Naive thymus-derived CD8-positive, alpha-beta T cell (primary cell): Measurements from ENCODE around the gene RIOK3. TPM values are rescaled to one million over a fixed set of nuclear protein-coding genes. Genes with fewer than 3 reads are reported as not detected.

Experiments
- ATAC-seq, 2 donors: fragments of 150-1000 bp; cut with Tn5 transposase in 1 of 2; sonication (Bioruptor Pico), chemical (Tn5 transposase) in 1 of 2; 1 replicate in 1 of 2; 2 replicates in 1 of 2; pipeline ENCODE4 v1.10.0; 2021; ENCODE audit warnings: mild to moderate bottlenecking in 2 of 2, moderate library complexity in 2 of 2
- POLR2A ChIA-PET: fragments of 350-600 bp; sonication (Branson Sonifier 250); formaldehyde crosslinking; loops from one replicate; lab custom pipeline; 2021; ENCODE audit warnings: antibody characterized with exemption; lab: Charles Lee
- DNase-seq, 10 donors: peaks; one replicate each; pipeline versions ENCODE4 v3.0.0 to v3.0.0-alpha.2; 2020 to 2022
- H3K27ac Mint-ChIP-seq, 10 donors: one replicate each; pipeline ENCODE4 v1.8.0; 2020 to 2022; ENCODE audit warnings: mild to moderate bottlenecking in 10 of 10, mixed read lengths in 10 of 10, moderate library complexity in 4 of 10, inconsistent platforms in 1 of 10
- H3K27me3 Mint-ChIP-seq, 5 donors: one replicate each; pipeline ENCODE4 v1.8.0; 2021 to 2022; ENCODE audit warnings: mixed read lengths in 5 of 5
- H3K36me3 Mint-ChIP-seq, 3 donors: one replicate each; pipeline ENCODE4 v1.8.0; 2020 to 2022; ENCODE audit warnings: mixed read lengths in 3 of 3, mild to moderate bottlenecking in 2 of 3, inconsistent platforms in 1 of 3
- H3K4me1 Mint-ChIP-seq, 4 donors: one replicate each; pipeline ENCODE4 v1.8.0; 2021 to 2022; ENCODE audit warnings: mixed read lengths in 4 of 4
- H3K4me3 Mint-ChIP-seq, 10 donors: one replicate each; pipeline ENCODE4 v1.8.0; 2020 to 2022; ENCODE audit warnings: mild to moderate bottlenecking in 10 of 10, mixed read lengths in 10 of 10, moderate library complexity in 6 of 10, inconsistent platforms in 1 of 10
- H3K9me3 Mint-ChIP-seq, 9 donors: one replicate each; pipeline ENCODE4 v1.8.0; 2020 to 2022; ENCODE audit warnings: mixed read lengths in 9 of 9, mild to moderate bottlenecking in 3 of 9, inconsistent platforms in 1 of 9, moderate library complexity in 1 of 9
- polyA plus RNA-seq, 3 donors: library from polyadenylated mRNA; unstranded; fragments of 300-500 nt; fragmentation: Illumina TruSeq; gene quantifications; one replicate each; pipeline ENCODE4 v1.2.3, GENCODE V29; 2021
- total RNA-seq, 8 experiments: library from RNA in 2 of 8; stranded (reverse) in 2 of 8; gene quantifications; one replicate each; pipeline ENCODE4 v1.2.3 and lab custom pipeline; 2021 to 2026

Gene RIOK3
- total and polyA plus RNA-seq, 5 experiments from 2014 or later: 19.2 to 79.6 (median 27.7) TPM

GRCh38 chr18:23453680-23454058 is 582 bp downstream of the RIOK3 start:
- no peaks in the 10 kb centered on the region for H3K9me3 Mint-ChIP-seq
- H3K4me3 Mint-ChIP-seq: peak overlapping the region; percentile 92 to 100 (median 99)
- POLR2A ChIA-PET: interaction anchor here (0.8 to 2.4 kb wide), 7 partner anchors 10 to 685 kb away, joined by 3 to 11 read pairs (median 6); partner anchors contain the start of gene RMC1
- DNase-seq (peak in 1 of 10 donors; percentile 3), ATAC-seq (peak; percentile 48 to 67)
- H3K27me3 Mint-ChIP-seq: no peaks in the 10 kb centered on the region
- H3K27ac Mint-ChIP-seq: peak overlapping the region; percentile 92 to 99 (median 96)
- peaks cover 20 to 57% (median 49%) of the 10 kb centered on the region in 4 donors for H3K4me1 Mint-ChIP-seq
- H3K36me3 Mint-ChIP-seq: peaks cover 0 to 17% (median 0%) of the 10 kb centered on the region in 3 donors

GRCh38 chr18:23456835-23457234 is 3.7 kb downstream of the RIOK3 start:
- Mint-ChIP-seq H3K27ac (peak overlapping the region in 3 of 10 donors; percentile 18 to 69 (median 33)), H3K4me1 (peaks cover 37 to 86% (median 77%) of the 10 kb centered on the region in 4 donors), H3K4me3 (peak overlapping the region in 8 of 10 donors; percentile 6 to 73 (median 34)), H3K27me3 (no peaks in the 10 kb centered on the region), H3K36me3 (peaks cover 0 to 38% (median 2%) of the 10 kb centered on the region in 3 donors), H3K9me3 (no peaks in the 10 kb centered on the region)
- no peak for DNase-seq
- POLR2A ChIA-PET: no interaction called here
- ATAC-seq: no peak

GRCh38 chr18:23458830-23459529 is 5.9 kb downstream of the RIOK3 start:
- Mint-ChIP-seq H3K4me3 (peak overlapping the region in 9 of 10 donors; percentile 20 to 72 (median 48)), H3K27me3 (no peaks in the 10 kb centered on the region), H3K27ac (peak overlapping the region in 5 of 10 donors; percentile 5 to 69 (median 22)), H3K4me1 (peaks cover 37 to 77% (median 72%) of the 10 kb centered on the region in 4 donors), H3K36me3 (peaks cover 0 to 58% (median 4%) of the 10 kb centered on the region in 3 donors), H3K9me3 (no peaks in the 10 kb centered on the region)
- no peak for DNase-seq
- POLR2A ChIA-PET: interaction anchor here (1.0 kb wide), 1 partner anchor 12 kb away, joined by 3 read pairs; no protein-coding TSS in a partner anchor
- no peak for ATAC-seq

GRCh38 chr18:23459530-23459921 is 6.4 kb downstream of the RIOK3 start:
- peak overlapping the region in 7 of 10 donors; percentile 22 to 65 (median 24) for H3K4me3 Mint-ChIP-seq

GRCh38 chr18:23460285-23461273 is 7.5 kb downstream of the RIOK3 start:
- peaks cover 0 to 69% (median 5%) of the 10 kb centered on the region in 3 donors for H3K36me3 Mint-ChIP-seq
- POLR2A ChIA-PET: interaction anchor here (1.0 kb wide), 1 partner anchor 11 kb away, joined by 3 read pairs; no protein-coding TSS in a partner anchor
- H3K4me3 Mint-ChIP-seq: peak overlapping the region in 5 of 10 donors; percentile 14 to 37 (median 24)
- DNase-seq (no peak), ATAC-seq (no peak)
- no peaks in the 10 kb centered on the region for H3K27me3 Mint-ChIP-seq
- H3K27ac Mint-ChIP-seq: peak overlapping the region in 8 of 10 donors; percentile 10 to 76 (median 46)
- H3K9me3 Mint-ChIP-seq: no peaks in the 10 kb centered on the region
- H3K4me1 Mint-ChIP-seq: peaks cover 35 to 63% (median 58%) of the 10 kb centered on the region in 4 donors

More at GRCh38 chr18:23459530-23459921, 6.4 kb downstream of the RIOK3 start:
- Mint-ChIP-seq H3K27ac (peak overlapping the region in 6 of 10 donors; percentile 11 to 58 (median 32)), H3K36me3 (peaks cover 0 to 64% (median 5%) of the 10 kb centered on the region in 3 donors), H3K4me1 (peaks cover 37 to 71% (median 67%) of the 10 kb centered on the region in 4 donors), H3K9me3 (no peaks in the 10 kb centered on the region), H3K27me3 (no peaks in the 10 kb centered on the region)
- ATAC-seq (no peak), DNase-seq (no peak)
- POLR2A ChIA-PET: interaction anchor here (1.0 kb wide), 1 partner anchor 12 kb away, joined by 3 read pairs; no protein-coding TSS in a partner anchor

GRCh38 chr18:23462876-23463275 is 9.8 kb downstream of the RIOK3 start:
- Mint-ChIP-seq H3K4me3 (no peak overlapping the region), H3K36me3 (peaks cover 0 to 79% (median 12%) of the 10 kb centered on the region in 3 donors), H3K27me3 (no peaks in the 10 kb centered on the region), H3K9me3 (no peaks in the 10 kb centered on the region), H3K4me1 (peaks cover 29 to 46% (median 45%) of the 10 kb centered on the region in 4 donors), H3K27ac (no peak overlapping the region)
- DNase-seq: no peak
- POLR2A ChIA-PET: no interaction called here
- no peak for ATAC-seq

GRCh38 chr18:23468753-23469459 is 15.8 kb downstream of the RIOK3 start:
- no peak for DNase-seq
- Mint-ChIP-seq H3K9me3 (no peaks in the 10 kb centered on the region), H3K4me3 (no peak overlapping the region), H3K4me1 (peaks cover 0 to 3% (median 1%) of the 10 kb centered on the region in 4 donors), H3K36me3 (peaks cover 0 to 46% (median 21%) of the 10 kb centered on the region in 3 donors), H3K27me3 (no peaks in the 10 kb centered on the region), H3K27ac (peak overlapping the region in 1 of 10 donors; percentile 11)
- ATAC-seq: no peak
- POLR2A ChIA-PET: interaction anchor here (0.7 kb wide), 1 partner anchor 27 kb away, joined by 5 read pairs; no protein-coding TSS in a partner anchor

- ATAC-seq (no peak), DNase-seq (no peak)
- Mint-ChIP-seq H3K36me3 (peaks cover 0 to 49% (median 25%) of the 10 kb centered on the region in 3 donors), H3K4me3 (no peak overlapping the region), H3K4me1 (peaks cover 0 to 6% (median 2%) of the 10 kb centered on the region in 4 donors), H3K27me3 (no peaks in the 10 kb centered on the region), H3K9me3 (no peaks in the 10 kb centered on the region), H3K27ac (peak overlapping the region in 4 of 10 donors; percentile 2 to 58 (median 32))
- POLR2A ChIA-PET: interaction anchor here (0.5 to 1.5 kb wide), 3 partner anchors 11 to 69 kb away, joined by 3 to 5 read pairs (median 4); no protein-coding TSS in a partner anchor
Measured at GRCh38 chr18:23470620-23471387, 17.7 kb downstream of the RIOK3 start.

GRCh38 chr18:23471486-23471885 is 18.4 kb downstream of the RIOK3 start:
- ATAC-seq: no peak
- POLR2A ChIA-PET: interaction anchor here (0.5 to 1.5 kb wide), 2 partner anchors 12 to 14 kb away, joined by 3 to 5 read pairs; no protein-coding TSS in a partner anchor
- DNase-seq: no peak
- Mint-ChIP-seq H3K27me3 (no peaks in the 10 kb centered on the region), H3K4me1 (peaks cover 0 to 6% (median 0%) of the 10 kb centered on the region in 4 donors), H3K36me3 (peaks cover 0 to 49% (median 25%) of the 10 kb centered on the region in 3 donors), H3K27ac (no peak overlapping the region), H3K9me3 (no peaks in the 10 kb centered on the region), H3K4me3 (no peak overlapping the region)

GRCh38 chr18:23479829-23480505 is 26.9 kb downstream of the RIOK3 start:
- Mint-ChIP-seq H3K36me3 (peaks cover 0 to 84% (median 23%) of the 10 kb centered on the region in 3 donors), H3K27ac (peak overlapping the region in 6 of 10 donors; percentile 11 to 86 (median 54)), H3K4me1 (peaks cover 0 to 43% (median 0%) of the 10 kb centered on the region in 4 donors), H3K4me3 (peak overlapping the region in 1 of 10 donors; percentile 30), H3K9me3 (no peaks in the 10 kb centered on the region), H3K27me3 (no peaks in the 10 kb centered on the region)
- DNase-seq (no peak), ATAC-seq (no peak)
- POLR2A ChIA-PET: no interaction called here
